HG03103 (cell line): Measurements from ENCODE around the gene MCM9.

Experiments used
- ATAC-seq: cut with Tn5 transposase; IDR thresholded peaks from one replicate; pipeline ENCODE4 v1.9.1; 2021; ENCODE audit warnings: low read depth; ENCODE audit not compliant: unreplicated experiment

The MCM9 gene

DNA sequence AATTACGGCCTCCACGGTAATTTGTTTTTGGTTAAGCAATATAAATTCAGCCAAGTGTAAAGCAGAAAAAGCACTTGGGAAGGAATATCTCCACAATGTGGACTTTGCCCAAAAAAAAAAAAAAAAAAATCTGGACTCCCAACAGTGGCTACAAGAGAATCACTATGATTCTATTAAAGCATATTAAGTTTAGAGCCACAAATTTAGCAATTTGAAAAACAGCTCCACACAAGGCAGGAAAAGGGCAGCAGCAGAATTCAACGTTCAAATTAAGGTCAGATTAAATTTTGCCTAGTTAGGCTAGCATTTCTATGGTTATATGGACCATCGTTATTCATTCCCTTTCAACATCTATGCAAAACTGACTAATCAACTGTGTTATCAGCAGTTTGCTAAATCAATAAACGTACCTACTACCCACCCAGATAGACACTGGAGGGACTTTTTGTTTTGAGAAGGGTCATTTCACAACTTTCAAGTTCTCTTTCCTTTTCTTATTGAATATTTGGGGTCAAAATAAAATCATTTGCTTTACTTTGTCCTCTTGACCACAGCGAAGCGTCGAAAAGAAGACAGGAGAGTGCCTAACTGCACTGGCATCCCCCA is 1.0 kb downstream of the MCM9 start:
- no peak for ATAC-seq

- ATAC-seq = no peak
Measured at GRCh38 chr6:118932421-118932820, 2.5 kb downstream of the MCM9 start.

GRCh38 chr6:118931436-118931835 is 3.5 kb downstream of the MCM9 start:
- ATAC-seq = no peak

DNA sequence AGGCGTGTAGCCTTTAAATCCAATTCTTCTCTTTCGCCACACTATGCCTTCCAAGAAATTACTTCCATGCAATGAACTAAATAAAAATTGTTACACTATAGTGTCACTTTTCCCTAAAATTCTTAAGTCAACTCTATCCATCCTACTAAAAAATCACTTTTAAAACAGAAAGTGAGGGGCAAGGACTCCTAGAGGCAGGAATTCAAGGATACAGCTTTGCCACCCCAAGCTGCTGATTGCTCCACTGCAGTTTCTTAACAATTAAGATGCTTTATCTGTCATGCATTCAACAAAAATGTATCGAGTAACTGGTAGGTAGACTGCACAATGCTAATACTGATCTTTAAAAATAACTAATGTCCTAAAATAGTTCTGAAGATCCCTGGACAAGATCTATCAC is 4.3 kb downstream of the MCM9 start:
- ATAC-seq = no peak

- no peak for ATAC-seq
Measured at GRCh38 chr6:118923035-118923434, 11.9 kb downstream of the MCM9 start.

GRCh38 chr6:118921084-118921483 is 13.9 kb downstream of the MCM9 start:
- ATAC-seq = no peak

- ATAC-seq = no peak
Measured at GRCh38 chr6:118918329-118918725, 16.6 kb downstream of the MCM9 start.

DNA sequence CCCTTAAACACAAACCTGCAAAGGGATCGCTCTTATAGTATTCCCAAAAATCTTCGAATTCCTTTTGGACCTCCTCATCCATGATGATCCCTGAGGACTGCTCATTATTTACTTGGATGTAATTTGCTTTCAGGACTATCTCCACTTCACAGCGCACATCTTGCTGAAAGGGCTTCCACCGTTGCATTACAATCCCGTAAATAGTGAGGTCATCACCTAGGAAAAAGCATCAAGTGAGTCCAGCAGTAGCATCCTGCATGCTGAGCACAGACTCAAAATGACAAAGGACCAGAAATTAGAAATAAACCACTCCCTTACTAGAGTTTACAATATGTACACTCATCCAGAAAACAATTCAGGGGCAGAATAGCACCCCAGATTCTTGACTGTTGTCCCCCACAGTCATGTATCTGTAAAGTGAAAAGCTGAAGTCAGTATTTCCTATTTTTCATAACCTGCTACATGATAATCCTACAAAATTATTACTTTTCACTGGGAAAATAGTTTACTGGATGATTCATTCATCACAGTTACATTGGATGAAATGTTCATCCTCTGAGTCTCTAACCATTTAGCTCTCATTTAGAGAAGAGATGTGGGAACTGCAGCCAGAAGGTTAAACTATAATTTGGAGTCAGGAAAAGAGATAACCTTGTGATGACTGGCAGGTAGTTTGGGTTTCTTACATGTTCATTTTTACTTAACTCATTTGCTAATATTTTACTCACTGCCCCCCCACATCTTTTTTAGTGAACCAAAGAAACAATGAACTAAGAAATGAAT is 17.2 kb downstream of the MCM9 start:
- no peak for ATAC-seq

- no peak for ATAC-seq
Measured at GRCh38 chr6:118914598-118914997, 20.4 kb downstream of the MCM9 start.

DNA sequence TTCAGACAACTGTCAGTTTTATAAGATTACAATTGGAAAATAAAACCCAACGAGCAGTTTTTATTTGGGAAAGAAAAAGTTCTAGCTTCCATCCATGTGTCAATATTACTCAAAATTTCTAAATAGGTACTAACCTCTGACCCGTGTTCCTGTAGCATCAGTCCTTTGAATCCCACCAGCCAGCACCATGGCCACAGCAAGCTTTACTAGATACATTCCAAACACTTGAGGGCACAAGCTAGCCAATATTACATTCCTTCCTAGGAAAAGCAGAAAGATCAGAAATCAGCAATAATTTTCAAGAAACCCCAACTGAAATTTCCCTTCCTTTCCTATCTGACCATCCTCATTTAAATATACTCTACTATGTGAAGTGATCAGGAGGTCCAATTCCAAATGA is 21.8 kb downstream of the MCM9 start:
- ATAC-seq = no peak

GRCh38 chr6:118912646-118913045 is 22.3 kb downstream of the MCM9 start:
- ATAC-seq = no peak

DNA sequence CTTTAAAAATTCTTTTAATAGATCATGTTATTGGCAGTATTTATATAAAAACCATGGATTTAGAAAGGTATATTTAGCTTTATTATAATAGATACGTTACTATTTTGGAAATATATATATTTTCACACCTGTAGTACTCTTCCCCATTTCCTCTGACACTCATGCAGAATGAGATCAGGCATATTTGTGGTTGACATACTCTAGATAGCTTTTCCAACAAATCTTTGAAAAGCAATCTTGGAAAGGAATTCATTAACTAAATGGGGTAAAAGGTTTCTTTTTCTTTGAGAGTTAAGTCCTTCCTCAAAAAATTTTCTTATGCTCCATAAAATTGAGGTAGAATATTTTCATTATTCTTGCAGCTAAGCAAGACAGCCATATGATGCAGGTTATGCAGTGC is 26.5 kb downstream of the MCM9 start:
- ATAC-seq = no peak

DNA sequence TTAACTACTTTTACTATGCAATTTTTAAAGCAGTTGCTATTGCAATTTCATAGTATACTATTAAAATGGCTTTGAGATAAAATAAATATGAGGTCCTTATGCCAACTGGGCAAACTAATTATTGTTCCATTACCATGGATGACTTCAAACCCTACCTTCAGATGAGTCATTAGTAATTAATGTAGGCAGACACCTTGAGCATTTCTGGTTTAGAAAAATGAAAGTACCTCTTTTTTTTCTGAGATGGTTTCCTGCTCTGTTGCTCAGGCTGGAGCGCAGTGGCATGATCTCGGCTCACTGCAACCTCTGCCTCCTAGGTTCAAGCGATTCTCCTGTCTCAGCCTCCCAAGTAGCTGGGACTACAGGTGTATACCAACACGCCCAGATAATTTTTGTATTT is 29.1 kb downstream of the MCM9 start:
- ATAC-seq = no peak

DNA sequence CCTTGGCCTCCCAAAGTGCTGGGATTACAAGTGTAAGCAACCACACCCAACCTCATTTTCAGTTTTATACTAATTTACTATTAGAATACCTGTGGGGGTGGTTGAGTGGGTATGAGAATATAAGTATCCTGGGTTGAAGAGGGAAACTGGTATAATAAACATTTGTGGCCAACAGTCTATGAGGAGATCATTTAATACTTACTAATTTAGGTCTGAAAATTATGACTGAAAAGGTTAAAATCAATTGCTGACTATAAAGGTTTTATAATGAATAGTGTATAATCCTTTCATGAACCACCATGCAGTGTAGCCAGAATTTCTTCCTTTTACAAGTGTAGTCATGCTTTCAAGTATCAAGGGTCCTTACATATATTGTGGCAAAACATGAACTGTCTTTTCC is 29.9 kb downstream of the MCM9 start:
- ATAC-seq = no peak

- no peak for ATAC-seq
Measured at GRCh38 chr6:118903691-118904090, 31.3 kb downstream of the MCM9 start.

DNA sequence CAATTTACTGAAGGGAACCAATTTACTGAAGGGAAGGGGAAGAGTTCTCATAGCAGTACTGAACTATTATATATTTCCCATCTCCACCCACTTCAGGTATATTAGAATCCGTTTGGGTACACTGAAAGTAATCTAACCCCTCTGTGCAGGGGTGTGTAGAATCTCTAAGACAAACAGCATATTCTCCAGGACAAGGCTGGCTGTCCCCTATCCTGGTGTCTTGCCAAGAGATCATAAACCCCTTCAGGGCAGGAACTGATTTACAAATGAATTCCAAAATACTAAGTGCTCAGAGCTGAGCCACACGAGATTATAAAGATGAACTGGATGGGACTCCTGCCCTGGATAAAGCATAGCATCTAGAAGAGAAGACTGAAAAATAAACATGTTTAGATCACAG is 31.8 kb downstream of the MCM9 start:
- ATAC-seq = no peak

- ATAC-seq = no peak
Measured at GRCh38 chr6:118902726-118903125, 32.2 kb downstream of the MCM9 start.

DNA sequence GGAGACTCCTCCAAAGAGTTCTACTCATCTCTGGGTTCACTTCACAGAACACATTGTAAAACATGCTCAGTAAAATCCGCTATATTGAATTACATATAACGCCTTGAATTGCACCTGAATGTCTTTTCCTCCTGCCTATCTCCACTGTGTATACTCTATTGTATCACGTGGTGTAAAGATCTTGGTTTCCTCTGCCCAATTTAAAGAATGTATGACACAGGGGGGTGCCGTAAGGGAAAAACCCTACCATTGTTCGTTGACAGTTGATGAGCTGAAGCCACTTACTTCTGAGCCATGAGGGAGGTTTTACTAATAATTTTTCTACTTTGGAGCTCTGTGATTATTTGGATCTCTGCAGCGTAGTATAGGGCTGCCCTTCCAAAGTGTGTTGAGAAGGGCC is 35.0 kb downstream of the MCM9 start:
- ATAC-seq = no peak

DNA sequence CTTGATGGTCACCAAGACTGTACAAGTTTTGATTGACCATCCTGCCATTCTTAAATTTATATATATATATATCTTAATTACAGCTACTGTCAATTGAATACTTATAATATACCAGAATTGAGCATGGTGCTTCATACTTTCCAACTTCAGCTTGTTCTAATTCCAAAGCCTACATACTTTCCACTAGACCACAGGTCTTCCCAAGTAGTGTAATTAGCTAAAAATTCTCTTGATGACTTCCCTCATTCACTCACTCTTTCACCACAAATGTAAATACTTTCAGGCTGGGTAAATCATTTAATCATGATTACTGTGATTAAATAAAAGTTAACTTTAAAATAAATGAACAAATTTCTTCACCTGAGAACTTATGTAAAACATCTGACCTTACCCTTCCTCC is 37.6 kb downstream of the MCM9 start:
- no peak for ATAC-seq

- peak; percentile 18 for ATAC-seq
Measured at GRCh38 chr6:118896339-118897136, 38.4 kb downstream of the MCM9 start.

- no peak for ATAC-seq
Measured at GRCh38 chr6:118895859-118896258, 39.1 kb downstream of the MCM9 start.

GRCh38 chr6:118895261-118895560 is 39.7 kb downstream of the MCM9 start:
- no peak for ATAC-seq
